ENCODE results near the gene NLRC4.
"Not testable (repeated sequence)": the region's sequence is repeated elsewhere in the genome, so short reads cannot be mapped to it uniquely, and the experiment has no call there.

The NLRC4 gene, protein sequence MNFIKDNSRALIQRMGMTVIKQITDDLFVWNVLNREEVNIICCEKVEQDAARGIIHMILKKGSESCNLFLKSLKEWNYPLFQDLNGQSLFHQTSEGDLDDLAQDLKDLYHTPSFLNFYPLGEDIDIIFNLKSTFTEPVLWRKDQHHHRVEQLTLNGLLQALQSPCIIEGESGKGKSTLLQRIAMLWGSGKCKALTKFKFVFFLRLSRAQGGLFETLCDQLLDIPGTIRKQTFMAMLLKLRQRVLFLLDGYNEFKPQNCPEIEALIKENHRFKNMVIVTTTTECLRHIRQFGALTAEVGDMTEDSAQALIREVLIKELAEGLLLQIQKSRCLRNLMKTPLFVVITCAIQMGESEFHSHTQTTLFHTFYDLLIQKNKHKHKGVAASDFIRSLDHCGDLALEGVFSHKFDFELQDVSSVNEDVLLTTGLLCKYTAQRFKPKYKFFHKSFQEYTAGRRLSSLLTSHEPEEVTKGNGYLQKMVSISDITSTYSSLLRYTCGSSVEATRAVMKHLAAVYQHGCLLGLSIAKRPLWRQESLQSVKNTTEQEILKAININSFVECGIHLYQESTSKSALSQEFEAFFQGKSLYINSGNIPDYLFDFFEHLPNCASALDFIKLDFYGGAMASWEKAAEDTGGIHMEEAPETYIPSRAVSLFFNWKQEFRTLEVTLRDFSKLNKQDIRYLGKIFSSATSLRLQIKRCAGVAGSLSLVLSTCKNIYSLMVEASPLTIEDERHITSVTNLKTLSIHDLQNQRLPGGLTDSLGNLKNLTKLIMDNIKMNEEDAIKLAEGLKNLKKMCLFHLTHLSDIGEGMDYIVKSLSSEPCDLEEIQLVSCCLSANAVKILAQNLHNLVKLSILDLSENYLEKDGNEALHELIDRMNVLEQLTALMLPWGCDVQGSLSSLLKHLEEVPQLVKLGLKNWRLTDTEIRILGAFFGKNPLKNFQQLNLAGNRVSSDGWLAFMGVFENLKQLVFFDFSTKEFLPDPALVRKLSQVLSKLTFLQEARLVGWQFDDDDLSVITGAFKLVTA

DNA sequence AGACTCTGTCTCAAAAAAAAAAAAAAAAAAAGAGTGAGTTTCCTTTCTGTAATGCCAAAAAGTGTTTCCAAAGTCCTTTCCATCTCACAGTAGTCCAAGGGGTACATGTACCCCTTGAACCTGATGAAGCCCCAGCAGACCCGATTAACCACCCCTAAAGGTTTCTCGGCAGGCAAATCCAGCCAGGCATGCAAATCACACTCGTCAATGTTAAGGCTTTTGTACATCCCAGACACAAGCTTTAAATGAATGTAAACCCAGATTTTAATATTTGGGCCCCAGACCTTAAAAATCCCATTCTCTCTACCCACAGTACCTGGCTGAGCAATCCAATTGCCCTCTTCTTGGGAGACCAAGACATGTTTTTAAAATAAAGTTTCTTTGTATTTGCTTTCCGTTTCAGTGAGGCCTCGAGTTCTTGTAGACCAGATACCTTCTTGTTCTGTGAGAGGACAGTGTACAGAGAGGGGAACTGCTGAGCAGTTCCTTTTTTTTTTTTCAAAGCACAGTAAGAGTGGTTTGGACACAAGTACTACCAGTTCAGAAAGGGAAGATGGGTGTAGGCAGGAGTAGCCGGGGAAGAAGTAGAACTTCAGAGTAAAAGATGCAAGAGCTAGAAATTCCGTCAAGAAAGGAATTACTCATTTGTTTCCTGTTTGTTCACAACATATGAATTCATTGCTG lies at the start of gene NLRC4:
Gene NLRC4 (minus strand): TSS at position 465 of the 684 bp plus-strand sequence. CDS start 8,111 bp downstream, outside the sequence.
- DNase-seq = no peak

DNA sequence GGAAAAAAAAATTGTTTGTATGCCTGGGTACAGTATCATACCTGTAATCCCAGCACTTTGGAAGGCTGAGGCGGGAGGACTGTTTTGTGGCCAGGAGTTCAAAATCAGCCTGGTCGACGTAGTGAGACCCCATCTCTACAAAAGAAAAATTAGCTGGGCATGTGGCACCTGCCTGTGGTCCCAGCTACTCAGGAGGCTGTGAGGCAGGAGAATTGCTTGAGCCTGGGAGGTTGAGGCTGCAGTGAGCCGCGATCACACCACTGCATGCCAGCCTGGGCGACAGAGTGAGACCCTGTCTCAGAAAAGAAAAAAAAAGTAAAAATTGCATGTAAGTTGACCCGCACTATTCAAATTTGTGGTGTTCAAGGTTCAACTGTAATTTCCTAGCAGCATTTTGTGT lies 45.9 kb upstream of the NLRC4 start:
- DNase-seq = no peak

GRCh38 chr2:32293966-32294562 lies 29.4 kb upstream of the NLRC4 start:
- not testable (repeated sequence) for DNase-seq

DNA sequence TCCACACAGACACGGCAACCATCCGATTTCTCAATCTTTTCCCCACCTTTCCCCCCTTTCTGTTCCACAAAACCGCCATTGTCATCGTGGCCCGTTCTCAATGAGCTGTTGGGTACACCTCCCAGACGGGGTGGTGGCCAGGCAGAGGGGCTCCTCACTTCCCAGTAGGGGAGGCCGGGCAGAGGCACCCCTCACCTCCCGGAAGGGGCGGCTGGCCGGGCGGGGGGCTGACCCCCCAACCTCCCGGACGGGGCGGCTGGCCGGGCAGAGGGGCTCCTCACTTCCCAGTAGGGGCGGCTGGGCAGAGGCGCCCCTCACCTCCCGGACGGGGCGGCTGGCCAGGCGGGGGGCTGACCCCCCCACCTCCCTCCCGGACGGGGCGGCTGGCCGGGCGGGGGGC lies 28.8 kb upstream of the NLRC4 start:
- not testable (repeated sequence) for DNase-seq

- no peak for DNase-seq
Observed at GRCh38 chr2:32291746-32292145, 27.1 kb upstream of the NLRC4 start.

GRCh38 chr2:32290000-32290339 lies 25.3 kb upstream of the NLRC4 start:
- no peak for DNase-seq

DNA sequence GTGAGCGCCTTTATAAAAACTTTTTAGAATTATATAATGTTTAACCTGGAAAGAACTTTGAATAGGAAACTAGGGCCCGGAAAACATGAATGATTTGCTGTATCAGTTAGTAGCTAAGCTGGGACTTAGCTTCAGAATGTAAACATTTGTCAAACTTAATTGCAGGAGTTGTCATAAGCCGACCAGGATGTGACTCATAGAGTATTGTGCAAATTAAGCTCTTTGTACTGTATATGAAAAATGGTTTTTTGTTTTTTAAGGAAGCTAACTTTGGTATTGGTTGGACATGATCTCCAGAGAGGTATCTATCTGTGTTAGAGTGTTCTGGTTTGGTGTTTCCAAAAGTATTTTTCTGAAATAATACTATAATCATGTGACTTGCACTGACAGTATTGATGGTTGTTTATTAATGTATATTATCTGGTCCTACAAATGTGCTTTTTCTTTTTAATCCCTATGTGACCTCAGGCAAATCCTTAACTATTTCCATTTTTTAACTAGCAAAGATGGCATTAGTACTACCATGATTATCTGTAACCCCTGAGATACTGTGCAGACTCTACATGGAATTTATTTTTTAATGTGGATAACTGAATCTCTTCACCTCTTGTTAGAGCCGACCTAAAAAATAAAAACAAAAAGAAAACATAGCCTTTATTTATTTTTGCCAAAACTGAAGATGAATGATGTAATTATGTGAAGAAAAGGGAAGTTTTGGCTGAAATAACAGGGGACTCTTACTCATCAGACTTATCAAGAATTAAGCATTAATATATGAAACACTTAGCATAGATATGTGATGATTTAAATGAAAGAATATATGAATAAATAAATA lies 24.7 kb upstream of the NLRC4 start:
- DNase-seq = no peak

- no peak for DNase-seq
Observed at GRCh38 chr2:32284321-32284720, 19.6 kb upstream of the NLRC4 start.

GRCh38 chr2:32278478-32278853 lies 13.8 kb upstream of the NLRC4 start:
- no peak for DNase-seq

GRCh38 chr2:32277674-32278477 lies 13.2 kb upstream of the NLRC4 start, which contains the start of gene YIPF4:
Gene YIPF4 (plus strand): TSS chr2:32277904. CDS start chr2:32278156, 252 bp downstream.
- peak; percentile 75 for DNase-seq

DNA sequence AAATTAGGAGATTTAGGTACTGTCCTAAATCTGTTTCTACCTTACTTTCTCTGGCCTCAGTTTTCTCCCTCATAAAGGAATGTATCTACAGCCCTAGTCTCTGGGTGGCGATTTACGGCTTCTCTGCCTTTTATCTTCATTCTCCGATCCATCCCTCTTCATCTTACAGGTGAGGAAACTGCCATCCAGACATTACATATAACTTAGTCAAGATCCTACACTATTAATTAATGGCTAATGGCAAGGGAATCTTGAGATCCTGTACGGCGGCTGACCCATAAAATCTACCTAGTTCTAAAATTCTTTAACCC lies 12.6 kb upstream of the NLRC4 start:
- DNase-seq = no peak

DNA sequence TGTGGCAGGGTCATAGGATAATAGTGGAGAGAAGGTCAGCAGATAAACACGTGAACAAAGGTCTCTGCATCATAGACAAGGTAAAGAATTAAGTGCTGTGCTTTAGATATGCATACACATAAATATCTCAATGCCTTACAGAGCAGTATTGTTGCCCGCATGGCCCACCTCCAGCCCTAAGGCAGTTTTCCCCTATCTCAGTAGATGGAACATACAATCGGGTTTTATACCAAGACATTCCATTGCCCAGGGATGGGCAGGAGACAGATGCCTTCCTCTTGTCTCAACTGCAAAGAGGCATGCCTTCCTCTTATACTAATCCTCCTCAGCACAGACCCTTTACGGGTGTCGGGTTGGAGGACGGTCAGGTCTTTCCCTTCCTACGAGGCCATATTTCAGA lies 11.1 kb upstream of the NLRC4 start:
- DNase-seq = not testable (repeated sequence)

DNA sequence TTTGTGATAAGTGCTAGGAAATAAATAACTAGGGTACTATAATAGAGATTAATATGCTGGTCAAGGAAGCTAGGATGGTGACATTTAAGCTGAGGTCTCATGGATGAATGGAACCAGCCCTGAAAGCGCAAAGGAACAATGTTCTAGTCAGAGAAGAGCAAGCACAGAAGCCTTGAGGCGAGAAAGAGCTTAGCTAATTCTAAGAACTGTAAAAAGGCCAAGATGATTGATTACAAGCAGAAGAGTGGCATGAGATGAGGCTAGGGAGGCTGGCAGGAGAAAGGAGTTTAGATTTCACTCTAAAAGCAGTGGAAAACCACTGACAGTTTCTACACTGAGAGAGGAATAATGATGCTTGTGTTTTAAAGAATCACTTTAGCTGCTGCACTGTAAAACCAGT lies 9.6 kb upstream of the NLRC4 start:
- no peak for DNase-seq

DNA sequence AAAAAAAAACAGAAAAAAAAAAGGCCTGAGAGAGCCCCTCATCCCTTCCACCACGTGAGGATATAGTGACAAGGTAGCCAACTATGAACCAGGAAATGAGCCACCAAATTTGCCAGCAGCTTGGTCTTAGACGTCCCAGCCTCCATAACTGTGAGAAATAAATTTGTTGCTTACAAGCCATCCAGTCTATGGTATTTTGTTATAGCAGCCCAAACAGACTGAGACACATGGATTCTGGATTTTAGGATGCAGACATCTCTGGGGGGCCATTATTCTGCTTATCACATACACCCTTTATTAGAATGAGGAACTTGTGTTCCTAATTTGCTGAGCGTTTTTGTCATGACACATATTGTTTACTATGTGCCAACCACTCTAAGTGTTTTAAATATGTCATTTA lies 7.6 kb upstream of the NLRC4 start:
- no peak for DNase-seq

DNA sequence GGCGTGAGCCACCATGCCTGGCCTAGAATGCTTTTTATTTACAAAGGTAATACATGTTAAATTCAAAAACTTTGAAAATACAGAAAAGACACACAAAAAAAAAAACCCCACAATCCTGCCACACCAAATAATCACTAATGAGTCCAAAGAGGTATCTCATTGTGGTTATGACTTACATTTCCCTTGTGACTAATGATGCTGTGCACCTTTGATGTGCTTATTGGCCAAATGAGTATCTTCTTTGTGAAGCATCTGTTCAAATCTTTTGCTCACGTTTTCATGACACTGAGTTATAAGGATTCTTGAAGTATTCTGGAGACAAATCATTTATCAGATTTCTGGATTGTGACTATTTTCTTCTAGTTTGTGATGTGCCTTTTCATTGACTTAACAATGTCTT lies 6.4 kb upstream of the NLRC4 start:
- DNase-seq = no peak

DNA sequence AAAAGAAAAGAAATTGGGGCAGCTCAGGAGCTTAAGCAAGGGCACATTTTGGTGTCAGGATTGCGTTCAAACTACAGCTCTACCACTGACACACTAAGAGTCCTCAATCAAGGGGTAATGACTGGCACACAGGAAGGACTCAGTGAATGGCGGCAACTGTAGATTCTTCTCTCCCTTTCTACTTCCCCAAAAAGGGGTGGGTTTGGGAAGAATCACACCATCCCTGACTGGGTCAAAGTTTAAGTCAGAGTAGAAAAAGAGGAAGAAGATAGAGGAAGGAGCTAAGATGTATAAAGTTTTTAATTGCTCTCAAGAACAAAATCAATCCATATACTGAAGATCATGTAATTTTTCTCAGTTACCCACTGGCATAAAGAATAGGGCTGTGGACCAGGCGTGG lies 2.6 kb downstream of the NLRC4 start:
- no peak for DNase-seq

DNA sequence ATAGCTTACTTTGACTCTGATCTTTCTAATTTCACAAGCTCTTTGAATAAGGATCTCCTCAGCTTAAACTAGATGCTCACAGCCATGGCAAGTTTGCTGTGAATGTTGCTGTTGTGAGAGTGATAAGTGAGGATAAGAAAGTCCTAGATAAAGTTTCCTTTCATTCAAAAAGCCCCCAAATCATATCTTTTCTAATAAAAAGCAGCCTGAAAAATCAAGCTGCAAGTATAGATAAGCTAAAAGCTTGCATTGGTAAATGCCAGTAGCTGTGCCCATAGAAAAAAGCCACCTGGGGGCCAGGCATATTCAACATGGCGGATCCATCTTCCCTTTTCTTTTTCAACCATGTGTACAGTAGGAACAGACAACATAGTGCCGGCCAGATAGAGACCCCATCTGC lies 4.3 kb downstream of the NLRC4 start:
- no peak for DNase-seq

GRCh38 chr2:32258242-32258641 lies 6.4 kb downstream of the NLRC4 start:
- no peak for DNase-seq

DNA sequence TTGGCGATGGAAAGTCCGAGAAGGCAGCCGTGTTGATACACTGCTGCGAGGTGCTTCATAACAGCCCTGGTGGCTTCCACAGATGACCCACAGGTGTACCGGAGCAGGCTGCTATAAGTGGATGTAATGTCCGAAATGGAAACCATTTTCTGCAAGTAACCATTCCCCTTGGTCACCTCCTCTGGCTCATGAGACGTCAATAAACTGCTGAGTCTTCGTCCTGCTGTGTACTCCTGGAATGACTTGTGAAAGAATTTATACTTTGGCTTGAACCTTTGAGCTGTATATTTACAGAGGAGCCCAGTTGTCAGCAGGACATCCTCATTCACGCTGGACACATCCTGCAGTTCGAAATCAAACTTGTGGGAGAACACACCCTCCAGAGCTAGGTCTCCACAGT lies 14.4 kb downstream of the NLRC4 start:
- DNase-seq = no peak

- DNase-seq = no peak
Observed at GRCh38 chr2:32249731-32250236, 14.9 kb downstream of the NLRC4 start.

DNA sequence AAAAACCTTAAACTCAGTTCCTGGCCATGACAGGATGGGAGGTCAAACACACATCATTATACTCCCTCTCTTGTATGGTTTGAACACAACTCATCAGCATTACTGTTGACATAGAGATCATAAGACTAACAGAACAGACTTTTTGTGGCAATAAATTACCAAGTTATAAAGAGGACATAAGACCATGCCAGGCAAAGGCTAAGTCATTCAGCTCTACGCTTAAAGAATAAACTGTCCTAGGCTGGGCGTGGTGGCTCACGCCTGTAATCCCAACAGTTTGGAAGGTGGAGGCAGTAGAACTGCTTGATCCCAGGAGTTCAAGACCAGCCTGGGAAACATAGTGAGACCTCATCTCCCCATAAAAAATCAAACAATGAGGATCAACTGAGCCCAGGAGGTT lies 16.4 kb downstream of the NLRC4 start:
- no peak for DNase-seq

All from NCI-H510A (cell line).